HG03159 (cell line): ENCODE measurements around the gene WDFY2.
"Not testable (repeated sequence)": the region's sequence is repeated elsewhere in the genome, so short reads cannot be mapped to it uniquely, and the experiment has no call there.

Source experiments
- ATAC-seq: cut with Tn5 transposase; IDR thresholded peaks from one replicate; pipeline ENCODE4 v1.9.1; 2021; ENCODE audit warnings: mild to moderate bottlenecking, moderate library complexity; ENCODE audit not compliant: unreplicated experiment

Gene WDFY2

GRCh38 chr13:51583875-51584730 is at the start of gene WDFY2:
Gene WDFY2, plus strand, starts transcription at chr13:51584462. Its CDS starts 226 bp downstream, at chr13:51584688.
- ATAC-seq = peak; percentile 82

GRCh38 chr13:51538591-51539179 is 45.6 kb upstream of the WDFY2 start:
- no peak for ATAC-seq

- ATAC-seq = no peak
Measured at GRCh38 chr13:51539887-51540286, 44.4 kb upstream of the WDFY2 start.

- no peak for ATAC-seq
Measured at GRCh38 chr13:51541037-51541436, 43.2 kb upstream of the WDFY2 start.

- no peak for ATAC-seq
Measured at GRCh38 chr13:51541809-51542258, 42.4 kb upstream of the WDFY2 start.

GRCh38 chr13:51542346-51543242 is 41.7 kb upstream of the WDFY2 start:
- ATAC-seq = no peak

- ATAC-seq = not testable (repeated sequence)
Measured at GRCh38 chr13:51545446-51545845, 38.8 kb upstream of the WDFY2 start.

- ATAC-seq = no peak
Measured at GRCh38 chr13:51547425-51548176, 36.7 kb upstream of the WDFY2 start.

- ATAC-seq = peak; percentile 72
Measured at GRCh38 chr13:51549050-51549449, 35.2 kb upstream of the WDFY2 start.

- no peak for ATAC-seq
Measured at GRCh38 chr13:51549593-51549992, 34.7 kb upstream of the WDFY2 start.

- no peak for ATAC-seq
Measured at GRCh38 chr13:51550151-51550550, 34.1 kb upstream of the WDFY2 start.

GRCh38 chr13:51551416-51551815 is 32.8 kb upstream of the WDFY2 start:
- no peak for ATAC-seq

- ATAC-seq = no peak
Measured at GRCh38 chr13:51552027-51552426, 32.2 kb upstream of the WDFY2 start.

- no peak for ATAC-seq
Measured at GRCh38 chr13:51553531-51553930, 30.7 kb upstream of the WDFY2 start.

GRCh38 chr13:51556740-51557139 is 27.5 kb upstream of the WDFY2 start:
- ATAC-seq = no peak

- ATAC-seq = no peak
Measured at GRCh38 chr13:51557438-51557837, 26.8 kb upstream of the WDFY2 start.

GRCh38 chr13:51557875-51558612 is 26.2 kb upstream of the WDFY2 start:
- no peak for ATAC-seq

- ATAC-seq = no peak
Measured at GRCh38 chr13:51559946-51560735, 24.1 kb upstream of the WDFY2 start.
